Gastroesophageal sphincter (tissue), 4 donors: ENCODE measurements around the gene MPRIP. TPM values are rescaled to one million over a fixed set of nuclear protein-coding genes. Genes with fewer than 3 reads are reported as not detected.

ENCODE experiments used
- ATAC-seq: fragments of 150-250 bp; one replicate; pipeline ENCODE4 v1.9.1; 2016; ENCODE audit warnings: mild to moderate bottlenecking, moderate library complexity
- H3K27ac ChIP-seq, 4 donors: fragments of 200-600 bp; sonication (generic) in 3 of 4; 1 replicate in 3 of 4; 2 replicates in 1 of 4; pipeline ENCODE4 v1.5.1; 2016 to 2019
- H3K27me3 ChIP-seq: fragments of 200-600 bp; sonication (generic); one replicate; pipeline ENCODE4 v1.5.1; 2019
- H3K36me3 ChIP-seq, 2 donors: fragments of 200-600 bp; sonication (generic); one replicate each; pipeline ENCODE4 v1.5.1; 2019; ENCODE audit warnings: control low read depth in 1 of 2
- H3K4me1 ChIP-seq, 3 donors: fragments of 200-600 bp; sonication (generic); 1 replicate in 2 of 3; 2 replicates in 1 of 3; pipeline ENCODE4 v1.5.1; 2016 to 2019; ENCODE audit warnings: control low read depth in 2 of 3
- H3K4me3 ChIP-seq, 2 donors: fragments of 200-600 bp; sonication (generic); one replicate each; pipeline ENCODE4 v1.5.1; 2019; ENCODE audit warnings: mild to moderate bottlenecking in 1 of 2, moderate library complexity in 1 of 2
- H3K9me3 ChIP-seq, 3 donors: fragments of 200-600 bp; sonication (generic); one replicate each; pipeline ENCODE4 v1.5.1; 2017 to 2019; ENCODE audit warnings: control low read depth in 2 of 3
- EP300 ChIP-seq: sonication (generic); formaldehyde crosslinking; IDR thresholded peaks from one replicate; pipeline ENCODE4 v1.6.1; 2017; ENCODE audit warnings: antibody characterized with exemption, mild to moderate bottlenecking
- POLR2A ChIP-seq, 2 donors: fragments of 450-650 bp; IDR thresholded peaks; one replicate each; pipeline ENCODE4 v1.6.1; 2017; ENCODE audit warnings: antibody characterized with exemption in 2 of 2, mild to moderate bottlenecking in 2 of 2, moderate library complexity in 1 of 2
- POLR2AphosphoS5 ChIP-seq: sonication (generic); formaldehyde crosslinking; IDR thresholded peaks from one replicate; pipeline ENCODE4 v1.6.1; 2017; ENCODE audit warnings: antibody characterized with exemption
- WGBS, 2 donors: methylation state at CpG; one replicate each; pipeline ENCODE4 v1.1.5; 2018; ENCODE audit warnings: low coverage in 1 of 2; 5-methylcytosine and 5-hydroxymethylcytosine counted together
- small RNA-seq, 4 donors: library from RNA; depleted of rRNA; stranded (forward); fragments of <200 nt; gene quantifications; one replicate each; pipeline ENCODE3, GENCODE V24; 2016
- total RNA-seq, 4 donors: library from RNA; depleted of rRNA; stranded (reverse); fragments of >200 nt; gene quantifications; one replicate each; pipeline ENCODE4 v1.1.0, GENCODE V29; 2016
- TF ChIP-seq, protein P1 (sequence below), 4 experiments: fragments of 200-600 bp in 2 of 4; fragments of 450-650 bp in 2 of 4; sonication (generic) in 1 of 4; IDR thresholded peaks; one replicate each; pipeline ENCODE4 v1.5.1; 2017 to 2019; ENCODE audit warnings: antibody characterized with exemption in 4 of 4, mild to moderate bottlenecking in 2 of 4, moderate library complexity in 2 of 4

Gene MPRIP
- total RNA-seq, 4 donors from 2014 or later, result 113 to 233 (median 155) TPM

DNA sequence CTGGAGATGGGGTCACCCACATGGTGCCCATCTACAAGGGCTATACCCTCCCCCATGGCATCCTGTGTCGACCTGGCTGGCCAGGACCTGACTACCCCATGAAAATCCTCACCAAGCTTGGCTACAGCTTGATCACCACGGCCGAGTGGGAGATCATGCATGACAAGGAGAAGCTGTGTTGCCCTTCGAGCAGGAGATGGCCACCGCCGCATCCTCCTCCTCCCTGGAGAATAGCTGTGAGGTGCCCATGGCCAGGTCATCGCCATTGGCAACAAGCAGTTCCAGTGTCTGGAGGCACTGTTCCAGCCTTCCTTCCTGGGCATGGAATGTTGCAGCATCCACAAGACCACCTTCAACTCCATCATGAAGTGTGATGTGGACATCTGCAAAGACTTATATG is 200.0 kb downstream of the MPRIP start:
- ATAC-seq, result no peak
- no peak overlapping the region for H3K27ac ChIP-seq
- no peak overlapping the region for H3K4me3 ChIP-seq
- peaks cover 0 to 12% (median 0%) of the 10 kb centered on the region in 3 donors for H3K4me1 ChIP-seq
- no peaks in the 10 kb centered on the region for H3K9me3 ChIP-seq
- WGBS, 2 donors, result 83% methylated on average over 1 of the region's 7 CpGs; no CpG with 5 or more reads in 1 of the 2 donors
- TF ChIP-seq POLR2A (IDR thresholded peaks at IDR 0.05) (no peak), EP300 (no peak), POLR2AphosphoS5 (no peak)
- TF ChIP-seq, protein P1, sequence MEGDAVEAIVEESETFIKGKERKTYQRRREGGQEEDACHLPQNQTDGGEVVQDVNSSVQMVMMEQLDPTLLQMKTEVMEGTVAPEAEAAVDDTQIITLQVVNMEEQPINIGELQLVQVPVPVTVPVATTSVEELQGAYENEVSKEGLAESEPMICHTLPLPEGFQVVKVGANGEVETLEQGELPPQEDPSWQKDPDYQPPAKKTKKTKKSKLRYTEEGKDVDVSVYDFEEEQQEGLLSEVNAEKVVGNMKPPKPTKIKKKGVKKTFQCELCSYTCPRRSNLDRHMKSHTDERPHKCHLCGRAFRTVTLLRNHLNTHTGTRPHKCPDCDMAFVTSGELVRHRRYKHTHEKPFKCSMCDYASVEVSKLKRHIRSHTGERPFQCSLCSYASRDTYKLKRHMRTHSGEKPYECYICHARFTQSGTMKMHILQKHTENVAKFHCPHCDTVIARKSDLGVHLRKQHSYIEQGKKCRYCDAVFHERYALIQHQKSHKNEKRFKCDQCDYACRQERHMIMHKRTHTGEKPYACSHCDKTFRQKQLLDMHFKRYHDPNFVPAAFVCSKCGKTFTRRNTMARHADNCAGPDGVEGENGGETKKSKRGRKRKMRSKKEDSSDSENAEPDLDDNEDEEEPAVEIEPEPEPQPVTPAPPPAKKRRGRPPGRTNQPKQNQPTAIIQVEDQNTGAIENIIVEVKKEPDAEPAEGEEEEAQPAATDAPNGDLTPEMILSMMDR (IDR thresholded peaks at IDR 0.05), result no peak
- peaks cover 0 to 22% of the 10 kb centered on the region in 2 donors for H3K36me3 ChIP-seq
- H3K27me3 ChIP-seq, result no peaks in the 10 kb centered on the region

Small RNAs within 50 kb of the gene (small RNA-seq; reads per million reads assigned to genes)
- gene RNU6-767P, result 0 reads per million in 4 donors

Other genes with a start within 250 kb of the MPRIP start
- gene TNFRSF13B, start 70.3 kb upstream of the MPRIP start, total RNA-seq, result under 1 TPM in 1 of 4 donors, not detected in 3; 0.81 TPM
- gene PLD6, start 163.9 kb downstream of the MPRIP start, total RNA-seq, result 10 to 100 TPM in 2 of 4 donors, 1 to 10 TPM in 2; 7.1 to 20.7 (median 9.3) TPM
- gene FLCN, start 194.7 kb downstream of the MPRIP start, total RNA-seq, result 10 to 100 TPM; 24.8 to 91.5 (median 46.6) TPM
- 10 to 100 TPM; 51.8 to 85.3 (median 54.8) TPM for gene COPS3, start 238.8 kb downstream of the MPRIP start, total RNA-seq